ENCODE measurements around the gene G0S2. TPM values are rescaled to one million over a fixed set of nuclear protein-coding genes. Genes with fewer than 3 reads are reported as not detected.
"Not testable (repeated sequence)": the region's sequence is repeated elsewhere in the genome, so short reads cannot be mapped to it uniquely, and the experiment has no call there.

G0S2 gene
- total RNA-seq, 6 experiments from 2014 or later, result 1.7 to 2.6 (median 1.9) TPM

DNA sequence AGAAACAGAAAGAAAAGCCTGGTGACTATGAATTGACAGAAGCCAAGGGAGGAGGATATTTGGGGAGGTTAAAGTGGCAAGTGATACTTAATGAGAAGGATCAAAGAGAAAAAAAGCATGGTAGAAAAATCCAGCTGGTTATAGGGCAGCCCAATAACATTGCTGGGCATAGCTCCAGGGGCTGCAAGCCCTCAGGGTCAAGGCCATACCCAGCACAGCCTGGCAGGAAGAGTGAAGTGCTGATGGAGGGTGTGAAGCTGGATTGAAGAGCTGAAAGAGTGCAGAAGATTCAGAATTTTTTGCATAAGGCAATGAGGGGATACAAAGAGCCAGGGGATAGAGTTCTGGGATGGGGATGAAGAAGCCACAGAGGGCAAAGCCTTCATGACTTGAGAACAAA lies 21.5 kb downstream of the G0S2 start:
- Mint-ChIP-seq H3K4me3 (no peak overlapping the region), H3K9me3 (no peaks in the 10 kb centered on the region), H3K27ac (no peak overlapping the region), H3K27me3 (ENCODE audit: insufficient read depth) (peaks cover 31% of the 10 kb centered on the region), H3K36me3 (ENCODE audit: low read depth) (no peaks in the 10 kb centered on the region), H3K4me1 (ENCODE audit: low read depth) (peaks cover 11% of the 10 kb centered on the region)
- TF ChIP-seq, protein P1, sequence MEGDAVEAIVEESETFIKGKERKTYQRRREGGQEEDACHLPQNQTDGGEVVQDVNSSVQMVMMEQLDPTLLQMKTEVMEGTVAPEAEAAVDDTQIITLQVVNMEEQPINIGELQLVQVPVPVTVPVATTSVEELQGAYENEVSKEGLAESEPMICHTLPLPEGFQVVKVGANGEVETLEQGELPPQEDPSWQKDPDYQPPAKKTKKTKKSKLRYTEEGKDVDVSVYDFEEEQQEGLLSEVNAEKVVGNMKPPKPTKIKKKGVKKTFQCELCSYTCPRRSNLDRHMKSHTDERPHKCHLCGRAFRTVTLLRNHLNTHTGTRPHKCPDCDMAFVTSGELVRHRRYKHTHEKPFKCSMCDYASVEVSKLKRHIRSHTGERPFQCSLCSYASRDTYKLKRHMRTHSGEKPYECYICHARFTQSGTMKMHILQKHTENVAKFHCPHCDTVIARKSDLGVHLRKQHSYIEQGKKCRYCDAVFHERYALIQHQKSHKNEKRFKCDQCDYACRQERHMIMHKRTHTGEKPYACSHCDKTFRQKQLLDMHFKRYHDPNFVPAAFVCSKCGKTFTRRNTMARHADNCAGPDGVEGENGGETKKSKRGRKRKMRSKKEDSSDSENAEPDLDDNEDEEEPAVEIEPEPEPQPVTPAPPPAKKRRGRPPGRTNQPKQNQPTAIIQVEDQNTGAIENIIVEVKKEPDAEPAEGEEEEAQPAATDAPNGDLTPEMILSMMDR (IDR thresholded peaks at IDR 0.05), result no peak
- DNase-seq, result no peak

DNA sequence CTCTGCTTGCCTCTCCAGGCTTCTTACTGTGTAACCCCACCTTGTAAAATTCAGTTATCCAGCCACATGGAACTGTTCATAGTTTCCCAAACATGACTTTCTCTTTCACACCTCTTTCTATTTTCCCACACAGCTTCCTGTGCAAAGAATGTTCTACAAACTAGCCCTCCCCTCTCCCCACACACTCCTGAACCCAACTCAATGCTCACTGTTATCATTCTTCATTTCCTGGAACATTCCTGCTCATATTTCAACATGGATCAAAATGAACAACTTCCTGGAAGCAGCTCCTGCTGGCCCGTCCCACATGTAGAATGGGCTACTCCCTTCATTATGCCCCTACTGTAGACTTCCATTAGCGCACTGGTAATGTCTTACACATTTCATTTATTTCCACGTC lies 21.9 kb downstream of the G0S2 start:
- Mint-ChIP-seq H3K36me3 (ENCODE audit: low read depth) (no peaks in the 10 kb centered on the region), H3K9me3 (no peaks in the 10 kb centered on the region), H3K27ac (no peak overlapping the region), H3K27me3 (ENCODE audit: insufficient read depth) (peaks cover 35% of the 10 kb centered on the region), H3K4me3 (no peak overlapping the region), H3K4me1 (ENCODE audit: low read depth) (peaks cover 10% of the 10 kb centered on the region)
- no peak for DNase-seq
- TF ChIP-seq, protein P1 (IDR thresholded peaks at IDR 0.05), result no peak

DNA sequence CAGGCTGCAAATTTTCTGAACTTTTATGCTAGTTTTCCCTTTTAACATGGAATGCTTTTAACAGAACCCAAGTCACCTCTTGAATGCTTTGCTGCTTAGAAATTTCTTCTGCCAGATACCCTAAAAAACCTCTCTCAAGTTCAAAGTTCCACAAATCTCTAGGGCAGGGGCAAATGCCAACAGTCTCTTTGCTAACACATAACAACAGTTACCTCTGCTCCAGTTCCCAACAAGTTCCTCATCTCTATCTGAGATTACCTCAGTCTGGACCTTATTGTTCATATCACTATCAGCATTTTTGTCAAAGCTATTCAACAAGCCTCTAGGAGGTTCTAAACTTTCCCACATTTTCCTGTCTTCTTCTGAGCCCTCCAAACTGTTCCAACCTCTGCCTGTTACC lies 25.5 kb downstream of the G0S2 start:
- not testable (repeated sequence) for H3K27ac Mint-ChIP-seq; H3K4me3 Mint-ChIP-seq; H3K4me1 Mint-ChIP-seq (ENCODE audit: low read depth); H3K9me3 Mint-ChIP-seq; DNase-seq; H3K36me3 Mint-ChIP-seq (ENCODE audit: low read depth)
- H3K27me3 Mint-ChIP-seq (ENCODE audit: insufficient read depth), result peaks cover 38% of the 10 kb centered on the region

DNA sequence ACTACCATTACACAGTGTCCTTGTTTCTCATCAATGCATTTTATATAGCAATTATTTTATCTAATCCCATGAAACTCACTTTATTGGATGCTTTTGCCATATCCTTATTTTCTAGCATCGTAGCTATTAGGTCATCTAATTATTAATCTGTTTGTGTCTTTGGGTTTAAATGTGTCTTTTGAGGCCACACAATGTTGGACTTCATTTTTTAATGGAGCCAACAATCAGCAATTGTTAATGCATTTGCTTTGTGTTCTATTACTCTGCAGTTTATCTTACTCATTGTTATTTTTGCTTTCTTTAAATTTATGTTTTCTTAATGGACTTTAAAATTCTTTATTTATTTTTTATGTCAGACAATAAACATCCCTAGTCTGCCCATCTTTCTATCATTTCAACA lies 27.6 kb downstream of the G0S2 start:
- DNase-seq, result no peak
- Mint-ChIP-seq H3K9me3 (no peaks in the 10 kb centered on the region), H3K36me3 (ENCODE audit: low read depth) (no peaks in the 10 kb centered on the region), H3K27me3 (ENCODE audit: insufficient read depth) (peaks cover 37% of the 10 kb centered on the region), H3K27ac (no peak overlapping the region), H3K4me1 (ENCODE audit: low read depth) (peaks cover 19% of the 10 kb centered on the region), H3K4me3 (no peak overlapping the region)
- TF ChIP-seq, protein P1 (IDR thresholded peaks at IDR 0.05), result no peak

DNA sequence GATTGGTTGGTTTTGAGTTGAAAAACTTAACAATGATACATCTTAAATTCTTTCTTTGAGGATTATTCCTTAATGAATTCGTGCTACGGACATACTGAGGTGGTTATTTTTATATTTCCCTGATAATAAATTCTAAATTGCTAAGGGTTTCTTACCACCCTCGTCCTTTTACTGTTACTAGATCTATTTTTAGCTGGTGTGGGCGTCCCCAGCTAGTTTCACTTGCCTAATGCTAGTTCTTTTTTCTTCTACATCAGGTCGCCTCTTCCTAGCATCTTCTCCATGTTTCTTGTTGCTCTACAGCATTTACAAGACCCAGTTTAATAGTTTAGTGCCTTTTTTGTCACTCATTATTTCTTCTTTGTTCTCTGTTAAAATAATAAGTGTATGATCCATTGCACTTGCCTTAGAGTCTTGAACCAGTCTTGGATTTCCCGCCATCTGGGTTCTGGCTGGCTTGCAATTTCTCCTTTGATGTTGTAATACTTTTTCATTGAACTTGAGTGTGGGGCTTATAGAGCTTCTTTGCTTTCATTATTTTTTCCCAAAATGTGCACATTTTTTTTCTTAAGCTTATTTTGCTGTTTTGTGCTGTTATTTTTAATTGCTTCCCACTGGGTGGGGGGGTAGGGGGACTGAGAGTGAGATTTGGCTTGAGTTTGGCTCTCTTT lies 28.8 kb downstream of the G0S2 start:
- no peak overlapping the region for H3K27ac Mint-ChIP-seq
- H3K4me1 Mint-ChIP-seq (ENCODE audit: low read depth), result peaks cover 20% of the 10 kb centered on the region
- peaks cover 34% of the 10 kb centered on the region for H3K27me3 Mint-ChIP-seq (ENCODE audit: insufficient read depth)
- no peaks in the 10 kb centered on the region for H3K36me3 Mint-ChIP-seq (ENCODE audit: low read depth)
- DNase-seq, result no peak
- H3K9me3 Mint-ChIP-seq, result no peaks in the 10 kb centered on the region
- H3K4me3 Mint-ChIP-seq, result no peak overlapping the region
- TF ChIP-seq, protein P1 (IDR thresholded peaks at IDR 0.05), result no peak

DNA sequence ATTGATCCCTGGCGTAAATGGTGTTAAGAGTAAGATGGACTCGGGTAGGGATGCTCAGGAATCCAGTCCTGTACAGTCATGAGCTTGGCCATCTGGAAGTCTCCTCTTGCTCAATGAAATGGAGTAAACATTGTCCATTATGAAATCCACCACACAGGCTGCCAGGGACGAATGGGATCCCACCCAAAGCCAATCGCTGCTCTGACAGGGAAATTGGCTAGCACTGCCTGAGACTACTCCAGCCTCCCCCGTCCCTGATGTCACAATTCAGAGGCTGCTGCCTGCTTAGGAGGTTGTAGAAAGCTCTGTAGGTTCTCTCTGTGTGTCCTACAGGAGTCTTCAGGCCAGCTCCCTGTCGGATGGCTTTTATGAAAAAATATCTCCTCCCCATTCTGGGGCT lies 29.4 kb downstream of the G0S2 start, which contains the start of gene HSD11B1:
Gene HSD11B1, plus strand, starts transcription at position 263 of the 400 bp plus-strand sequence. Its CDS starts 97 bp downstream, at position 360.
- peak; percentile 32 for DNase-seq
- H3K27me3 Mint-ChIP-seq (ENCODE audit: insufficient read depth), result peaks cover 34% of the 10 kb centered on the region

More for the DNA sequence above, 29.4 kb downstream of the G0S2 start, which contains the start of gene HSD11B1:
- H3K4me3 Mint-ChIP-seq, result no peak within 1 kb of the TSS
- no peaks in the 10 kb centered on the region for H3K9me3 Mint-ChIP-seq
- TF ChIP-seq, protein P1 (IDR thresholded peaks at IDR 0.05), result no peak
- peaks cover 20% of the 10 kb centered on the region for H3K4me1 Mint-ChIP-seq (ENCODE audit: low read depth)
- no peak within 1 kb of the TSS for H3K27ac Mint-ChIP-seq
- H3K36me3 Mint-ChIP-seq (ENCODE audit: low read depth), result no peaks in the 10 kb centered on the region

Data from HFFc6 (cell line).